Upper lobe of left lung (tissue), 6 donors: ENCODE results near the gene TNPO2. TPM values are rescaled to one million over a fixed set of nuclear protein-coding genes. Genes with fewer than 3 reads are reported as not detected.
"Not testable (repeated sequence)": the region's sequence is repeated elsewhere in the genome, so short reads cannot be mapped to it uniquely, and the experiment has no call there.

Source experiments
- ATAC-seq, 2 donors: fragments of 200-7000 bp; cut with Tn5 transposase; one replicate each; pipeline ENCODE4 v1.9.1; 2022; ENCODE audit warnings: mild to moderate bottlenecking in 2 of 2, moderate library complexity in 2 of 2; ENCODE audit not compliant: low FRiP score in 2 of 2
- DNase-seq, 2 donors: peaks; one replicate each; pipeline ENCODE4 v3.0.0-alpha.2; 2019 to 2020
- H3K27ac ChIP-seq, 4 donors: fragments of 200-600 bp; sonication (generic); one replicate each; pipeline ENCODE4 v1.5.1; 2016 to 2019
- H3K27me3 ChIP-seq, 4 donors: fragments of 200-600 bp; sonication (generic); one replicate each; pipeline ENCODE4 v1.5.1; 2017 to 2019
- H3K36me3 ChIP-seq, 4 donors: fragments of 200-600 bp; sonication (generic); one replicate each; pipeline ENCODE4 v1.5.1; 2016 to 2019
- H3K4me1 ChIP-seq, 4 donors: fragments of 200-600 bp; sonication (generic); one replicate each; pipeline ENCODE4 v1.5.1; 2018 to 2019
- H3K4me3 ChIP-seq, 4 donors: fragments of 200-600 bp; sonication (generic); one replicate each; pipeline ENCODE4 v1.5.1; 2017 to 2019; ENCODE audit warnings: mild to moderate bottlenecking in 2 of 4, moderate library complexity in 1 of 4
- H3K9me3 ChIP-seq, 4 donors: fragments of 200-600 bp; sonication (generic); one replicate each; pipeline ENCODE4 v1.5.1; 2018 to 2019
- EP300 ChIP-seq, 4 donors: sonication (generic); formaldehyde crosslinking; IDR thresholded peaks; one replicate each; pipeline ENCODE4 v1.5.1; 2017; ENCODE audit warnings: antibody characterized with exemption in 4 of 4, control low read depth in 2 of 4
- POLR2A ChIP-seq, 4 donors: fragments of 450-650 bp; IDR thresholded peaks; one replicate each; pipeline ENCODE4 v1.5.1; 2016 to 2017; ENCODE audit warnings: antibody characterized with exemption in 4 of 4, mild to moderate bottlenecking in 2 of 4
- POLR2AphosphoS5 ChIP-seq, 2 donors: sonication (generic); formaldehyde crosslinking; IDR thresholded peaks; one replicate each; pipeline ENCODE4 v1.5.1; 2017; ENCODE audit warnings: antibody characterized with exemption in 2 of 2
- WGBS, 2 donors: methylation state at CpG; one replicate each; pipeline ENCODE4 v1.1.5; 2017 to 2018; 5-methylcytosine and 5-hydroxymethylcytosine counted together
- total RNA-seq, 6 donors: library from RNA; depleted of rRNA in 4 of 6; stranded (reverse); fragments of >200 nt in 4 of 6; gene quantifications; one replicate each; pipeline versions ENCODE4 v1.1.0 to v1.2.1, GENCODE V29; 2016 to 2021
- TF ChIP-seq, protein P1 (sequence below), 6 experiments: fragments of 450-650 bp in 4 of 6; fragments of 200-600 bp in 2 of 6; sonication (generic) in 2 of 6; IDR thresholded peaks; one replicate each; pipeline ENCODE4 v1.5.1; 2016 to 2019; ENCODE audit warnings: antibody characterized with exemption in 6 of 6
- donor health status: DM: no; HTN: no; CAD: no; lungs with moderate emphysema.
- donor health status: DM: no; HTN: yes; CAD: no; lungs with severe emphysema.

TNPO2 gene
- total RNA-seq, 6 donors from 2014 or later: 43.5 to 124 (median 46.1) TPM

DNA sequence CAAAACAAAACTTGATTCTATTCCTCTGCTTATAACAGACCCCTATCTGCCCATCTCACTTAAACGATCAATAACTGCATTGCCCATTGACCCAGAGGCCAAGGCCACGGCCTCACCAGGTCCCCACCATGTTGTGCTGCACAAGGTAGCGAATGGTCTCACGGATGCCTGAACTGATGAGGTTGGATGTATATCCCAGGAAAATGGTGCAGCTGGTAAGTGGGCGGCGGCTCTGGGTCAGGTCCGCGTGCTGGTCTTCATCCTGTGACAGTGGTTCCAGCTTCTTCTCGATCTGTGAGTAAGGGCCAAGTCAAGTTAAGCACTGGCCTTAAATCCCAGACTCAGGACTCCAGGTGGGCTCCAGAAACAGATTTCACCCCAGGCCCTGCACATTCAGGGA lies 43.7 kb downstream of the TNPO2 start:
- Histone ChIP-seq H3K36me3 (peaks cover 21 to 52% (median 45%) of the 10 kb centered on the region in 4 donors), H3K27me3 (no peaks in the 10 kb centered on the region), H3K4me3 (no peak overlapping the region), H3K9me3 (no peaks in the 10 kb centered on the region), H3K4me1 (peaks cover 8 to 27% (median 15%) of the 10 kb centered on the region in 4 donors), H3K27ac (peak overlapping the region in 1 of 4 donors; percentile 90)
- no peak for DNase-seq
- WGBS, 2 donors: 89 to 92% methylated on average over 4 to 9 of the region's 9 CpGs
- TF ChIP-seq POLR2A (IDR thresholded peaks at IDR 0.05) (no peak), EP300 (IDR thresholded peaks at IDR 0.05) (no peak), POLR2AphosphoS5 (IDR thresholded peaks at IDR 0.05) (no peak)
- TF ChIP-seq, protein P1, sequence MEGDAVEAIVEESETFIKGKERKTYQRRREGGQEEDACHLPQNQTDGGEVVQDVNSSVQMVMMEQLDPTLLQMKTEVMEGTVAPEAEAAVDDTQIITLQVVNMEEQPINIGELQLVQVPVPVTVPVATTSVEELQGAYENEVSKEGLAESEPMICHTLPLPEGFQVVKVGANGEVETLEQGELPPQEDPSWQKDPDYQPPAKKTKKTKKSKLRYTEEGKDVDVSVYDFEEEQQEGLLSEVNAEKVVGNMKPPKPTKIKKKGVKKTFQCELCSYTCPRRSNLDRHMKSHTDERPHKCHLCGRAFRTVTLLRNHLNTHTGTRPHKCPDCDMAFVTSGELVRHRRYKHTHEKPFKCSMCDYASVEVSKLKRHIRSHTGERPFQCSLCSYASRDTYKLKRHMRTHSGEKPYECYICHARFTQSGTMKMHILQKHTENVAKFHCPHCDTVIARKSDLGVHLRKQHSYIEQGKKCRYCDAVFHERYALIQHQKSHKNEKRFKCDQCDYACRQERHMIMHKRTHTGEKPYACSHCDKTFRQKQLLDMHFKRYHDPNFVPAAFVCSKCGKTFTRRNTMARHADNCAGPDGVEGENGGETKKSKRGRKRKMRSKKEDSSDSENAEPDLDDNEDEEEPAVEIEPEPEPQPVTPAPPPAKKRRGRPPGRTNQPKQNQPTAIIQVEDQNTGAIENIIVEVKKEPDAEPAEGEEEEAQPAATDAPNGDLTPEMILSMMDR (IDR thresholded peaks at IDR 0.05): no peak
- no peak for ATAC-seq

DNA sequence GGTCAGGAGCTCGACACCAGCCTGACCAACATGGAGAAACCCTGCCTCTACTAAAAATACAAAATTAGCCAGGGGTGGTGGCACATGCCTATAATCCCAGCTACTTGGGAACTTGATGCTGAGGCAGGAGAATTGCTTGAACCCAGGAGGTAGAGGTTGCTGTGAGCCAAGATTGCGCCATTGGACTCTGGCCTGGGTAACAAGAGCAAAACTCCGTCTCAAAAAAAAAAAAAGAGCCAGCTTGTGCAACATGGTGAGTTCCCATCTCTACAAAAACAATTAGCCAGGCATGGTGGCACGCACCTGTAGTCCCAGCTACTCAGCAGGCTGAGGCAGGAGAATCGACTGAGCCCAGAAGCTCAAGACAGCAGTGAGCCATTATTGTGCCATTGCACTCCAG lies 45.7 kb downstream of the TNPO2 start:
- not testable (repeated sequence) for H3K4me3 ChIP-seq, H3K27ac ChIP-seq, H3K27me3 ChIP-seq, ATAC-seq, DNase-seq, H3K9me3 ChIP-seq
- WGBS, 2 donors: 88 to 90% methylated on average over 5 of the region's 5 CpGs
- peaks cover 8 to 27% (median 15%) of the 10 kb centered on the region in 4 donors for H3K4me1 ChIP-seq
- H3K36me3 ChIP-seq: peaks cover 33 to 72% (median 61%) of the 10 kb centered on the region in 4 donors

DNA sequence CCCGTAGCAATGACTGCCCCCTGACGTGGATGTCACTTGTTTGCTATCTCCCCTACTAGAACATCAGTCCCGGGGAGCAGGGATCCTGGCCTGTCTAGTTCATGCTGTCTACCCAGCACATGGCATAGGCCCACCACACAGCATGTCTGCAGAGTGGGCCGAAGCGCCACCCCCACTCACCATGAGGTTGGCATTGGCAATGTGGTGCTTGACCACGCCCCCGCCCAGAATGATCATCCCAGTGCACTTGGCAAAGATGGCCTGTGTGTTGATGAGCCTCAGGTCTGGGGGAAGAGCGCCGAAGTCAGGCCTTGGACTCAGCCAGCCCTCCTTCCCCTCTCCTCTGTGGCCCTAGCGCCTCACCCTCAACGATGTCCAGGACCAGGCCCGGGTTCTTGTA lies 46.8 kb downstream of the TNPO2 start:
- WGBS, 2 donors: 87 to 94% methylated on average over 5 to 12 of the region's 12 CpGs
- peaks cover 8 to 24% (median 13%) of the 10 kb centered on the region in 4 donors for H3K4me1 ChIP-seq

DNA sequence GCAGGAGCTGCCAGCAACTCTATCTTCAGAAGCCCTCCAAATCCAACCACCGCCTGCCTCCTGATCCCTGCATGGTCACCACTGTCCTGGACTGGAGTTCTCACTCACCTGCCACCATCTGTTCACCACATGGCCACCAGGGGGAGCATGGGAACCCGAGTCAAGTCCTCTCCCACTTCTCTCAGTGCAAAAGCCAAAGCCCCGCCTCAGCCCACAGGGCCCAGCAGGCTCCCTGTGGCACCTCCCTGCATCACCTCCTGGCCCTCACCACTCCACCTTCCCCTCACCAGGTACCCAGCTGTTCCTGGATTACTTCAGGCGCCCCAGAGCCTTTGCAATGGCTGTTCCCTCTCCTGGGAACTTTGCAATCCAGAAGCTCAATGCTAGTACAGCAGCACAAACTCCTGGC lies 47.3 kb downstream of the TNPO2 start:
- Histone ChIP-seq H3K27ac (no peak overlapping the region), H3K27me3 (no peaks in the 10 kb centered on the region), H3K4me1 (peaks cover 8 to 29% (median 13%) of the 10 kb centered on the region in 4 donors), H3K9me3 (no peaks in the 10 kb centered on the region), H3K4me3 (no peak overlapping the region), H3K36me3 (peaks cover 33 to 82% (median 70%) of the 10 kb centered on the region in 4 donors)
- 33 to 35% methylated on average over 4 of the region's 4 CpGs for WGBS, 2 donors
- DNase-seq (peak in 1 of 2 donors; percentile 80), ATAC-seq (peak; percentile 66 to 73)
- TF ChIP-seq, protein P1 (IDR thresholded peaks at IDR 0.05): peak; percentile 76 to 87 (median 81)
- TF ChIP-seq POLR2A (IDR thresholded peaks at IDR 0.05): no peak

More for the DNA sequence above, 46.8 kb downstream of the TNPO2 start:
- Histone ChIP-seq H3K27me3 (no peaks in the 10 kb centered on the region), H3K36me3 (peaks cover 33 to 82% (median 70%) of the 10 kb centered on the region in 4 donors), H3K4me3 (no peak overlapping the region), H3K27ac (no peak overlapping the region), H3K9me3 (no peaks in the 10 kb centered on the region)
- DNase-seq (no peak), ATAC-seq (no peak)
- TF ChIP-seq POLR2A (IDR thresholded peaks at IDR 0.05) (no peak), EP300 (IDR thresholded peaks at IDR 0.05) (no peak), POLR2AphosphoS5 (IDR thresholded peaks at IDR 0.05) (no peak)
- TF ChIP-seq, protein P1 (IDR thresholded peaks at IDR 0.05): no peak

GRCh38 chr19:12675940-12676339 lies 47.8 kb downstream of the TNPO2 start:
- peaks cover 33 to 82% (median 70%) of the 10 kb centered on the region in 4 donors for H3K36me3 ChIP-seq
- no peaks in the 10 kb centered on the region for H3K9me3 ChIP-seq
- peaks cover 8 to 31% (median 13%) of the 10 kb centered on the region in 4 donors for H3K4me1 ChIP-seq
- no peak overlapping the region for H3K27ac ChIP-seq
- WGBS, 2 donors: 87% methylated on average over 15 of the region's 15 CpGs; no CpG with 5 or more reads in 1 of the 2 donors
- H3K27me3 ChIP-seq: no peaks in the 10 kb centered on the region
- H3K4me3 ChIP-seq: no peak overlapping the region
- no peak for DNase-seq
- no peak for ATAC-seq
- no peak for TF ChIP-seq EP300 (IDR thresholded peaks at IDR 0.05)
- TF ChIP-seq POLR2A (IDR thresholded peaks at IDR 0.05): no peak
- no peak for TF ChIP-seq POLR2AphosphoS5 (IDR thresholded peaks at IDR 0.05)
- TF ChIP-seq, protein P1 (IDR thresholded peaks at IDR 0.05): no peak
